ENCODE results near the gene BNIP5. TPM values are rescaled to one million over a fixed set of nuclear protein-coding genes. Genes with fewer than 3 reads are reported as not detected.

Gene BNIP5
- total RNA-seq, 1 experiment from 2014 or later, result not detected

DNA sequence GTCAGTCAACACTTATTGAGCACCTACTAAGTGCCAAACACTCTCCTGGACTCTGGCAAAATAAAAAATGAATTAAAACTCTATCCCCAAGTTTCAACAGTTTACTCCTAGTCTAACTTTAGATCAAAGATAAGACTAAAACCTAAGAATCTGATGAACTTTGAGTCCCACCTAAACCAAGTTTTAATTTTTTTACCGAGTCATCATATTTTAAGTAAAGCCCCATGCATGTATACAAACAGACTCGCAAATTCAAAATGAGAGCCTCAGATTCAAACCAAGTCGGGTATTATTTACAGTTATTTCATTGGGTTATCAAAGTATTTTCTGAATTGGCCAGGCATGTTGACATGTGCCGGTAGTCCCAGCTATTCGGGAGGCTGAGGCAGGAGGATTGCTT is 28.2 kb downstream of the BNIP5 start:
- H3K4me3 ChIP-seq (ENCODE audit: low read depth, low read length, poor library complexity, severe bottlenecking), result no peak overlapping the region
- H3K4me1 ChIP-seq (ENCODE audit: insufficient read depth, low read length, poor library complexity, severe bottlenecking), result no peaks in the 10 kb centered on the region
- POLR2A ChIA-PET (ENCODE audit: low non-redundant PET), result no interaction called here
- CTCF ChIA-PET, result interaction anchor here (0.6 kb wide), 1 partner anchor 856 kb away, joined by 8 read pairs; the partner anchor contains the start of gene FANCE
- H3K27ac ChIP-seq (ENCODE audit: low read depth, low read length, poor library complexity, severe bottlenecking), result no peak overlapping the region
- DNase-seq (ENCODE audit: low spot score), result no peak
- BruUV-seq (replicated peaks), result no TSS peak
- intact Hi-C loops (cut with micrococcal nuclease; ENCODE audit: unreplicated experiment), result no loop called here
- no peak for TF ChIP-seq EZH2 (IDR thresholded peaks at IDR 0.05; ENCODE audit: borderline replicate concordance, low read depth, low read length, poor library complexity, severe bottlenecking)
- TF ChIP-seq, protein P1, sequence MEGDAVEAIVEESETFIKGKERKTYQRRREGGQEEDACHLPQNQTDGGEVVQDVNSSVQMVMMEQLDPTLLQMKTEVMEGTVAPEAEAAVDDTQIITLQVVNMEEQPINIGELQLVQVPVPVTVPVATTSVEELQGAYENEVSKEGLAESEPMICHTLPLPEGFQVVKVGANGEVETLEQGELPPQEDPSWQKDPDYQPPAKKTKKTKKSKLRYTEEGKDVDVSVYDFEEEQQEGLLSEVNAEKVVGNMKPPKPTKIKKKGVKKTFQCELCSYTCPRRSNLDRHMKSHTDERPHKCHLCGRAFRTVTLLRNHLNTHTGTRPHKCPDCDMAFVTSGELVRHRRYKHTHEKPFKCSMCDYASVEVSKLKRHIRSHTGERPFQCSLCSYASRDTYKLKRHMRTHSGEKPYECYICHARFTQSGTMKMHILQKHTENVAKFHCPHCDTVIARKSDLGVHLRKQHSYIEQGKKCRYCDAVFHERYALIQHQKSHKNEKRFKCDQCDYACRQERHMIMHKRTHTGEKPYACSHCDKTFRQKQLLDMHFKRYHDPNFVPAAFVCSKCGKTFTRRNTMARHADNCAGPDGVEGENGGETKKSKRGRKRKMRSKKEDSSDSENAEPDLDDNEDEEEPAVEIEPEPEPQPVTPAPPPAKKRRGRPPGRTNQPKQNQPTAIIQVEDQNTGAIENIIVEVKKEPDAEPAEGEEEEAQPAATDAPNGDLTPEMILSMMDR (conservative IDR thresholded peaks at IDR 0.05; ENCODE audit: low read depth, low read length), result no peak
- H3K9me3 ChIP-seq (ENCODE audit: low read depth, low read length, poor library complexity, severe bottlenecking), result no peaks in the 10 kb centered on the region
- H3K27me3 ChIP-seq (replicated peaks; ENCODE audit: insufficient read depth, low read depth, low read length, poor library complexity), result no peaks in the 10 kb centered on the region
- no peaks in the 10 kb centered on the region for H3K36me3 ChIP-seq (ENCODE audit: insufficient read depth, low read length, poor library complexity, severe bottlenecking)

DNA sequence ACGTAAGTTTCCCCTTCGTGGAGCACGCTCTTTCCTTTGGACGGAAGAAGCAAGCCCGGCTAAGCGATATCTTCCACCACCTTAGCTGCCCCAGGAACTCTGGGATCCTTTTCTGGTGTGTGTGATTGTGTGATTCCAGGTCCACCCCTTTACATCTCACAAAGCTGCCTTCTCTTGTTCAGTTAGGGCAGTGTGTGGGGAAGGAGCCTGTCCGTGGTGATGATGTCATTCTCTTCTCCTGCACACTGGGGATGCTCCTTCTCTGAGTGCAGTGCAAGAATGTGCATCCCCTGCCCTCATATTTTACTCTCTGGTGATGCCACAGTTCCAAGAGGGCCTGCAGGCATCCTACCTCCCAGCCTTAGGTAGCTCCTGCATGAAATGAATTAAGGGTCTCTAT is 30.3 kb downstream of the BNIP5 start:
- H3K36me3 ChIP-seq (ENCODE audit: insufficient read depth, low read length, poor library complexity, severe bottlenecking), result no peaks in the 10 kb centered on the region
- no peak overlapping the region for H3K4me3 ChIP-seq (ENCODE audit: low read depth, low read length, poor library complexity, severe bottlenecking)
- no peak overlapping the region for H3K27ac ChIP-seq (ENCODE audit: low read depth, low read length, poor library complexity, severe bottlenecking)
- CTCF ChIA-PET, result interaction anchor here (0.5 kb wide), 1 partner anchor 39 kb away, joined by 3 read pairs; no protein-coding TSS in a partner anchor
- H3K9me3 ChIP-seq (ENCODE audit: low read depth, low read length, poor library complexity, severe bottlenecking), result no peaks in the 10 kb centered on the region
- POLR2A ChIA-PET (ENCODE audit: low non-redundant PET), result no interaction called here
- DNase-seq (ENCODE audit: low spot score), result no peak
- no peaks in the 10 kb centered on the region for H3K27me3 ChIP-seq (replicated peaks; ENCODE audit: insufficient read depth, low read depth, low read length, poor library complexity)
- BruUV-seq (replicated peaks), result no TSS peak
- H3K4me1 ChIP-seq (ENCODE audit: insufficient read depth, low read length, poor library complexity, severe bottlenecking), result no peaks in the 10 kb centered on the region
- TF ChIP-seq EZH2 (IDR thresholded peaks at IDR 0.05; ENCODE audit: borderline replicate concordance, low read depth, low read length, poor library complexity, severe bottlenecking), result no peak
- TF ChIP-seq, protein P1 (conservative IDR thresholded peaks at IDR 0.05; ENCODE audit: low read depth, low read length), result no peak
- intact Hi-C loops (cut with micrococcal nuclease; ENCODE audit: unreplicated experiment), result no loop called here

DNA sequence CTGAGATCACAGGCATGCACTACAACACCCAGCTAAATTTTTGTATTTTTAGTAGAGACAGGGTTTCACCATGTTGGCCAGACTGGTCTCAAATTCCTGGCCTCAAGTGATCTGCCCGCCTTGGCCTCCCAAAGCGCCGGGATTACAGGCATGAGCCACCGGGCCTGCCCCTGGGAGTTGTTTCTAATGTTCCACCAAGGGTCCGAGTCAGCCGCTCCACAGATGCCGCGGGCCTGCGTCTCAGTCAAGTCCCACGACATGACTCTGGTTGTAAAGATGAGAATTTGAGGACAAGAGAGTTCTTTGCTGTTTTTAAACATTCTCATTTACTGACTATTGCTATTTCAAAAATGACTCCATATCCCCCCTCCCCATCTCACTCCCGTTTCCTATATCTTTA is 30.8 kb downstream of the BNIP5 start:
- DNase-seq (ENCODE audit: low spot score), result no peak
- no peaks in the 10 kb centered on the region for H3K9me3 ChIP-seq (ENCODE audit: low read depth, low read length, poor library complexity, severe bottlenecking)
- no peaks in the 10 kb centered on the region for H3K36me3 ChIP-seq (ENCODE audit: insufficient read depth, low read length, poor library complexity, severe bottlenecking)
- no peak overlapping the region for H3K27ac ChIP-seq (ENCODE audit: low read depth, low read length, poor library complexity, severe bottlenecking)
- POLR2A ChIA-PET (ENCODE audit: low non-redundant PET), result no interaction called here
- BruUV-seq (replicated peaks), result no TSS peak
- H3K27me3 ChIP-seq (replicated peaks; ENCODE audit: insufficient read depth, low read depth, low read length, poor library complexity), result no peaks in the 10 kb centered on the region
- intact Hi-C loops (cut with micrococcal nuclease; ENCODE audit: unreplicated experiment), result no loop called here
- CTCF ChIA-PET, result no interaction called here
- TF ChIP-seq EZH2 (IDR thresholded peaks at IDR 0.05; ENCODE audit: borderline replicate concordance, low read depth, low read length, poor library complexity, severe bottlenecking), result no peak
- TF ChIP-seq, protein P1 (conservative IDR thresholded peaks at IDR 0.05; ENCODE audit: low read depth, low read length), result no peak
- no peak overlapping the region for H3K4me3 ChIP-seq (ENCODE audit: low read depth, low read length, poor library complexity, severe bottlenecking)
- H3K4me1 ChIP-seq (ENCODE audit: insufficient read depth, low read length, poor library complexity, severe bottlenecking), result no peaks in the 10 kb centered on the region
